Measurements from ENCODE around the gene VPS8.

DNA sequence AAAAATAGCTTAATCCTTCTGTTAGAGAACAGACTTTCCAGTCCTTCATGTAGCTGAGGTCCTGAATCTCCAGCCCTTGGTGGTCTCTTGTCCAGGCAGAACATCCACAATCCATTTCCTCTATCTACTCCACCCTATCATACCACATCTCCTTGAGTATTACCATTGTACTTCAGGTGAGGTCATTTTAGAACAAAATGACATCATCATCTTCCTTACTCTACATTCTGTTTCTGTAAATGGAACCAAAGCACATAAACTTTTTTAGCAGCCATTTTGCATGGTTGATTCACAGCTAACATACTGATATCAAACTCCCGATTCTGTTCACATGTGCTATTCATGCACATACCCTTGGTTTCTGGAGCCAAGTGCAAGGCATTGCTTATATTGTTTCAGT is 228.5 kb downstream of the VPS8 start:
- TF ChIP-seq, protein P1, sequence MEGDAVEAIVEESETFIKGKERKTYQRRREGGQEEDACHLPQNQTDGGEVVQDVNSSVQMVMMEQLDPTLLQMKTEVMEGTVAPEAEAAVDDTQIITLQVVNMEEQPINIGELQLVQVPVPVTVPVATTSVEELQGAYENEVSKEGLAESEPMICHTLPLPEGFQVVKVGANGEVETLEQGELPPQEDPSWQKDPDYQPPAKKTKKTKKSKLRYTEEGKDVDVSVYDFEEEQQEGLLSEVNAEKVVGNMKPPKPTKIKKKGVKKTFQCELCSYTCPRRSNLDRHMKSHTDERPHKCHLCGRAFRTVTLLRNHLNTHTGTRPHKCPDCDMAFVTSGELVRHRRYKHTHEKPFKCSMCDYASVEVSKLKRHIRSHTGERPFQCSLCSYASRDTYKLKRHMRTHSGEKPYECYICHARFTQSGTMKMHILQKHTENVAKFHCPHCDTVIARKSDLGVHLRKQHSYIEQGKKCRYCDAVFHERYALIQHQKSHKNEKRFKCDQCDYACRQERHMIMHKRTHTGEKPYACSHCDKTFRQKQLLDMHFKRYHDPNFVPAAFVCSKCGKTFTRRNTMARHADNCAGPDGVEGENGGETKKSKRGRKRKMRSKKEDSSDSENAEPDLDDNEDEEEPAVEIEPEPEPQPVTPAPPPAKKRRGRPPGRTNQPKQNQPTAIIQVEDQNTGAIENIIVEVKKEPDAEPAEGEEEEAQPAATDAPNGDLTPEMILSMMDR (conservative IDR thresholded peaks at IDR 0.05 in 1 of 2, IDR thresholded peaks at IDR 0.05 in 1 of 2; ENCODE audit: low read depth in 1 of 2, low read length in 2 of 2): no peak
- TF ChIP-seq EZH2 (IDR thresholded peaks at IDR 0.05; ENCODE audit: low read length, missing control alignments): no peak
